Thymus (tissue), 11 donors: ENCODE results near the gene DEAF1. TPM values are rescaled to one million over a fixed set of nuclear protein-coding genes. Genes with fewer than 3 reads are reported as not detected.

Source experiments
- DNase-seq, 9 donors: peaks; one replicate each; pipeline ENCODE4 v3.0.0-alpha.2; 2013; ENCODE audit warnings: low spot score in 9 of 9, low read depth in 6 of 9, missing footprints in 1 of 9
- H3K27ac ChIP-seq, 2 donors: one replicate each; pipeline ENCODE4 v1.5.1; 2013; ENCODE audit warnings: control low read depth in 1 of 2, low read depth in 1 of 2, low read length in 1 of 2, mild to moderate bottlenecking in 1 of 2, moderate library complexity in 1 of 2
- H3K27me3 ChIP-seq, 2 donors: one replicate each; pipeline ENCODE4 v1.5.1; 2013; ENCODE audit warnings: low read length in 1 of 2; ENCODE audit not compliant: control insufficient read depth in 2 of 2, insufficient read depth in 1 of 2
- H3K36me3 ChIP-seq, 2 donors: one replicate each; pipeline ENCODE4 v1.5.1; 2013; ENCODE audit warnings: low read length in 1 of 2, mild to moderate bottlenecking in 1 of 2, moderate library complexity in 1 of 2; ENCODE audit not compliant: control insufficient read depth in 2 of 2, insufficient read depth in 2 of 2
- H3K4me1 ChIP-seq, 2 donors: one replicate each; pipeline ENCODE4 v1.5.1; 2013; ENCODE audit warnings: low read length in 2 of 2; ENCODE audit not compliant: control insufficient read depth in 2 of 2, insufficient read depth in 2 of 2
- H3K4me3 ChIP-seq, 2 donors: one replicate each; pipeline ENCODE4 v1.5.1; 2013; ENCODE audit warnings: low read length in 2 of 2, control low read depth in 1 of 2, mild to moderate bottlenecking in 1 of 2
- H3K9me3 ChIP-seq, 2 donors: one replicate each; pipeline ENCODE4 v1.5.1; 2013; ENCODE audit warnings: low read length in 1 of 2, mild to moderate bottlenecking in 1 of 2; ENCODE audit not compliant: control insufficient read depth in 2 of 2, insufficient read depth in 1 of 2
- WGBS: extraction: QIAGEN DNeasy Blood & Tissue Kit; methylation state at CpG from one replicate; pipeline ENCODE4 v1.1.7; 2013; 5-methylcytosine and 5-hydroxymethylcytosine counted together
- polyA plus RNA-seq: library from polyadenylated mRNA; stranded (reverse); fragments of 200-250 nt; gene quantifications from one replicate; pipeline ENCODE4 v1.2.3, GENCODE V29; 2013
- total RNA-seq: library from RNA; stranded (reverse); fragments of 120-200 nt; gene quantifications from one replicate; pipeline ENCODE4 v1.2.4, GENCODE V29; 2013
- donor health status: healthy.

Gene DEAF1
- total and polyA plus RNA-seq, 2 donors, result 20.7 to 27.2 TPM

DNA sequence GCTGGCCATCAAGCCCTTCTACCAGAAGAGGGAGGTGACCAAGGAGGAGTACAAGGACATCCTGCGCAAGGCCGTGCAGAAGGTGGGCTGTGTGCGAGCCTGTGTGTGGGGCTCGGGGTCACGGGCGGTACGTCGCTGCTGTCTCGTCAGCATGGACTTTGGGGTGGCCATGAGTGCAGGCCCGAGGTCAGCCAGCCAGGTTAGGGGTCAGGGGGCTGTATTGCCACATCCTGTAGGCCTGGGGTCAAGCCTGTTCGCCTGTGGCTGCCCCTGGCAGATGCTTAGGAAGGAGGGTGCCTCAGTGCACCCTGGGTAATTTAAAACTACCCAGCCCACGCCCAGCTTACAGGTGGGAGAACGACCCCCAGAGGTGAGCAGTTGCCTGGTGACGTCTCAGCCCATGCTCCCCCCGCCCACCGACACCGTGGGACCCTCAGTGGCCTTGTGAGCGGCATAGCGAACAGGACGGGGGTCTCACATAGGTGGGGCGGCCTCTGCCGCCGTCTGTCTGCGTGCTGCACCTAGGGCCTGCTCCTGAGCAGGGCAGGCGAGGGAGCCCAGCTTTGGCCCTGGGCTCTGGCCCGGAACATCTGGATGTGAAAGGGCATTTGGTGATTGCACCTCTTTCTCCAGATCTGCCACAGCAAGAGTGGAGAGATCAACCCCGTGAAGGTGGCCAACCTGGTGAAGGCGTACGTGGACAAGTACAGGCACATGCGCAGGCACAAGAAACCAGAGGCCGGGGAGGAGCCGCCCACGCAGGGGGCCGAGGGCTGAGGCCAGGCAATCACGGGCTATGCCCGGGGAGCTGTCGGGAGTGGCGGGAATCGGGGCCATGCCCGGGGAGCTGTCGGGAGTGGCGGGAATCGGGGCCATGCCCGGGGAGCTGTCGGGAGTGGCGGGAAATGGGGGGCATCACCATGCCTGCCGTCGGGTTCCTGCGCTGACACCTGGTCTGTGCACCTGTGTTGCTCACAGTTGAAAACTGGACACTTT is 83.7 kb downstream of the DEAF1 start:
- H3K36me3 ChIP-seq, result peaks cover 79% of the 10 kb centered on the region in 2 donors
- H3K4me3 ChIP-seq, result no peak overlapping the region
- no peak for DNase-seq
- peak overlapping the region in 1 of 2 donors; percentile 31 for H3K27ac ChIP-seq
- H3K9me3 ChIP-seq, result no peaks in the 10 kb centered on the region
- no peaks in the 10 kb centered on the region for H3K27me3 ChIP-seq
- 95% methylated on average over 49 of the region's 49 CpGs for WGBS
- H3K4me1 ChIP-seq, result peaks cover 9 to 24% of the 10 kb centered on the region in 2 donors

DNA sequence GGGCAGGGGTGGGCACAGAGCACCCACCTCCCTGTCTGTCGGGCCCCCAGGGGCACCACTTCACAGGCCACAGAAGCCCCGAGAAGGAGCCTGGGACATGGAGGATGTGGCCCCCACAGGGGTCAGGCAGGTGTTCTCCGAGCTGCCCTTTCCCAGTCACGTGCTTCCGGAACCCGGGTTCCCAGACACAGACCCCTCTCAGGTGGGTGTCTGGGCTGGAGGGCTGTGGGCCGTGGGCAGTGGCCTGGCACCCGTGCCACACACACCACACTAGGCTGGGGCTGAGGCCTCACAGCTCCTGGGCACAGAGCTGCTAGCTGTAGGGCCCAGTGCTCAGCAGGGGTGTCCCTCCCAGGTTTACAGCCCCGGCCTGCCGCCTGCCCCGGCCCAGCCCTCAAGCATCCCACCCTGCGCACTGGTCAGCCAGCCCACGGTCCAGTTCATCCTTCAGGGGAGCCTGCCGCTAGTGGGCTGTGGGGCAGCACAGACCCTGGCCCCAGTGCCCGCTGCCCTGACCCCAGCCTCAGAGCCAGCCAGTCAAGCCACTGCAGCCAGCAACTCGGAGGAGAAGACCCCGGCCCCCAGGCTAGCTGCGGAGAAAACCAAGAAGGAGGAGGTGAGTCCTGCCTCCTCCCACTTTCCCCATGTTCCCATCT is 84.7 kb downstream of the DEAF1 start:
- Histone ChIP-seq H3K4me1 (peaks cover 6 to 16% of the 10 kb centered on the region in 2 donors), H3K4me3 (no peak overlapping the region), H3K36me3 (peaks cover 89 to 90% of the 10 kb centered on the region in 2 donors), H3K27me3 (no peaks in the 10 kb centered on the region), H3K27ac (no peak overlapping the region), H3K9me3 (no peaks in the 10 kb centered on the region)
- WGBS, result over 99% methylated on average over 18 of the region's 18 CpGs
- no peak for DNase-seq

DNA sequence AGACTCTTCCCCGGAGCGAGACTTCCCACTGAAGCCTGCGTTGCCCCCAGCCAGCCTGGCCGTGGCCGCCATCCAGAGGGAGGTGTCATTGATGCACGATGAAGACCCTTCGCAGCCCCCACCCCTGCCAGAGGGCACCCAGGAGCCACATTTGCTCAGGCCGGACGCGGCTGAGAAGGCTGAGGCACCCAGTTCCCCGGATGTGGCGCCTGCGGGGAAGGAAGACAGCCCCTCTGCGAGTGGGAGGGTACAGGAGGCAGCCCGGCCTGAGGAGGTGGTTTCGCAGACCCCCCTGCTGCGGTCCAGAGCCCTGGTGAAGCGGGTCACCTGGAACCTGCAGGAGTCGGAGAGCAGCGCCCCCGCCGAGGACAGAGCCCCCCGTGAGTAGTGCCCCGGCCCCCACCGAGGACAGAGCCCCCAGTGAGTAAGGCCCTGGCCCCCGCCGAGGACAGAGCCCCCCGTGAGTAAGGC is 85.6 kb downstream of the DEAF1 start:
- Histone ChIP-seq H3K27ac (no peak overlapping the region), H3K4me3 (no peak overlapping the region), H3K9me3 (no peaks in the 10 kb centered on the region), H3K27me3 (no peaks in the 10 kb centered on the region), H3K4me1 (peaks cover 0 to 8% of the 10 kb centered on the region in 2 donors), H3K36me3 (peaks cover 94 to 95% of the 10 kb centered on the region in 2 donors)
- DNase-seq, result no peak
- whole genome bisulfite sequencing, result 97% methylated on average over 28 of the region's 28 CpGs

DNA sequence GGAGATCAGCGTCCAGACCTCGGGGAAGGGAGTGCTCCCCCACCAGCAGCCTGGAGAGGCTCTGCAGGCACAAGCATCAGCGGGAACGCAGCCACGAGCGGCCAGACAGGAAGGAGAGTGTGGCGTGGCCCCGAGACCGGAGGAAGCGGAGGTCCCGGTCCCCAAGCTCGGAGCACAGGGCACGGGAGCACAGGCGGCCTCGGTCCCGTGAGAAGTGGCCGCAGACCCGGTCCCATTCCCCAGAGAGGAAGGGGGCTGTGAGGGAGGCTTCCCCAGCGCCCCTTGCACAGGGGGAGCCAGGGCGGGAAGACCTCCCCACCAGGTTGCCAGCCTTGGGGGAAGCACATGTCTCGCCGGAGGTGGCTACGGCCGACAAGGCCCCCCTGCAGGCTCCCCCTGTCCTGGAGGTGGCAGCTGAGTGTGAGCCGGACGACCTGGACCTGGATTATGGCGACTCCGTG is 86.2 kb downstream of the DEAF1 start:
- Histone ChIP-seq H3K4me3 (no peak overlapping the region), H3K9me3 (no peaks in the 10 kb centered on the region), H3K36me3 (peaks cover 95 to 96% of the 10 kb centered on the region in 2 donors), H3K27me3 (no peaks in the 10 kb centered on the region), H3K27ac (no peak overlapping the region), H3K4me1 (peaks cover 0 to 3% of the 10 kb centered on the region in 2 donors)
- DNase-seq, result no peak
- 95% methylated on average over 28 of the region's 28 CpGs for WGBS

DNA sequence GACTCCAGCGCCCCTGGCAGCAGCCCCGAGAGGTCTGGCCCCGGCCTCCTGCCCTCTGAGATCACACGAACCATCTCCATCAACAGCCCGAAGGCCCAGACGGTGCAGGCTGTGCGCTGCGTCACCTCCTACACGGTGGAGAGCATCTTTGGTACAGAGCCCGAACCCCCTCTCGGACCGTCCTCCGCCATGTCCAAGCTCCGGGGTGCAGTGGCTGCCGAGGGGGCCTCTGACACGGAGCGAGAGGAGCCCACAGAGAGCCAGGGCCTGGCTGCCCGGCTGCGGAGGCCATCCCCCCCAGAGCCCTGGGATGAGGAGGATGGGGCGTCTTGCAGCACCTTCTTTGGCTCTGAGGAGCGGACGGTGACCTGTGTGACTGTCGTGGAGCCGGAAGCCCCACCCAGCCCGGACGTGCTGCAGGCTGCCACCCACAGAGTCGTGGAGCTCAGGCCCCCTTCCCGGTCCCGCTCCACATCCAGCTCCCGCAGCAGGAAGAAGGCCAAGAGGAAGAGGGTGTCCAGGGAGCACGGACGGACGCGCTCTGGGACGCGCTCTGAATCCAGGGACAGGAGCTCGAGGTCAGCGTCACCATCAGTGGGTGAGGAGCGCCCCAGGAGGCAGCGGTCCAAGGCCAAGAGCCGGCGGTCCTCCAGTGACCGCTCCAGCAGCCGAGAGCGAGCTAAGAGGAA is 86.9 kb downstream of the DEAF1 start:
- Histone ChIP-seq H3K9me3 (no peaks in the 10 kb centered on the region), H3K4me3 (no peak overlapping the region), H3K36me3 (peaks cover 97 to 100% of the 10 kb centered on the region in 2 donors), H3K27me3 (no peaks in the 10 kb centered on the region), H3K4me1 (no peaks in the 10 kb centered on the region), H3K27ac (no peak overlapping the region)
- WGBS, result 97% methylated on average over 45 of the region's 45 CpGs
- no peak for DNase-seq

DNA sequence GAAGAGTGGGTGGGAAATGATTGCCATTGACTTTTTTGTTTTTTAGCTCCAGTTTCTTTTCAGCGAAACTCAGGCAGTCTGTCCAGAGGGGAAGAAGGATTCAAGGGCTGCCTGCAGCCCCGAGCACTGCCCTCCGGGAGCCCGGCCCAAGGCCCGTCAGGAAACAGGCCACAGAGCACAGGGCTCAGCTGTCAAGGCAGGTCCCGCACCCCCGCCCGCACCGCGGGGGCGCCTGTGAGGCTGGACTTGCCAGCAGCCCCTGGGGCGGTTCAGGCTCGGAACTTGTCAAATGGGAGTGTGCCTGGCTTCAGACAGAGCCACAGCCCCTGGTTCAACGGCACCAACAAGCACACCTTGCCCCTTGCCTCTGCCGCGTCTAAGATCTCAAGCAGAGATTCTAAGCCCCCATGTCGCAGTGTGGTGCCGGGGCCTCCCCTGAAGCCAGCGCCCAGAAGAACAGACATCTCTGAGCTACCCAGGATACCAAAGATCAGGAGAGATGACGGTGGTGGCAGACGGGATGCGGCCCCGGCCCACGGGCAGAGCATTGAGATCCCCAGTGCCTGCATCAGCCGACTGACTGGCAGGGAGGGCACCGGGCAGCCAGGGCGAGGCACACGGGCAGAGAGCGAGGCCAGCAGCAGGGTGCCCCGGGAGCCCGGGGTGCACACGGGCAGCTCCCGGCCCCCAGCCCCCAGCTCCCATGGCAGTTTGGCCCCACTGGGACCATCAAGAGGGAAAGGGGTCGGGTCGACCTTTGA is 87.8 kb downstream of the DEAF1 start:
- no peaks in the 10 kb centered on the region for H3K9me3 ChIP-seq
- DNase-seq, result no peak
- H3K27me3 ChIP-seq, result no peaks in the 10 kb centered on the region
- H3K36me3 ChIP-seq, result peaks cover 91 to 100% of the 10 kb centered on the region in 2 donors
- H3K4me1 ChIP-seq, result no peaks in the 10 kb centered on the region
- H3K27ac ChIP-seq, result no peak overlapping the region
- WGBS, result 97% methylated on average over 35 of the region's 35 CpGs
- H3K4me3 ChIP-seq, result no peak overlapping the region

DNA sequence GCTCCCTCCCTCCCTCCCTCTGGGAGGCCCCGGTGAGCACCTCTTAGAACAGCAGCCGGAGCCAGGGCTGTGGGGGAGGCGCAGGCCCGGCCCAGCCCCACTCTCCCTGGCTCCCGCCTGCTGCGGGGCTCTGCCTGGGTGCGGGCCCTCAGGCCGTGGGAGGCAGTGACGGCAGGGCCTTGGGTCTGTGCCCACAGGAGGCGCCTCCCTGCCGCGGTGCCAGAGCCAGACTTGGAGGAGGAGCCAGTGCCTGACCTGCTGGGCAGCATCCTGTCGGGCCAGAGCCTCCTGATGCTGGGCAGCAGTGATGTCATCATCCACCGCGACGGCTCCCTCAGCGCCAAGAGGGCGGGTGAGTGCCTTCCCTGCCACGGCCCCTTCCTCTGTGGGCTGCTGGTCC is 88.8 kb downstream of the DEAF1 start:
- no peak overlapping the region for H3K27ac ChIP-seq
- DNase-seq, result no peak
- no peaks in the 10 kb centered on the region for H3K27me3 ChIP-seq
- no peaks in the 10 kb centered on the region for H3K4me1 ChIP-seq
- H3K9me3 ChIP-seq, result no peaks in the 10 kb centered on the region
- peaks cover 93 to 100% of the 10 kb centered on the region in 2 donors for H3K36me3 ChIP-seq
- H3K4me3 ChIP-seq, result no peak overlapping the region
- 97% methylated on average over 19 of the region's 19 CpGs for WGBS

DNA sequence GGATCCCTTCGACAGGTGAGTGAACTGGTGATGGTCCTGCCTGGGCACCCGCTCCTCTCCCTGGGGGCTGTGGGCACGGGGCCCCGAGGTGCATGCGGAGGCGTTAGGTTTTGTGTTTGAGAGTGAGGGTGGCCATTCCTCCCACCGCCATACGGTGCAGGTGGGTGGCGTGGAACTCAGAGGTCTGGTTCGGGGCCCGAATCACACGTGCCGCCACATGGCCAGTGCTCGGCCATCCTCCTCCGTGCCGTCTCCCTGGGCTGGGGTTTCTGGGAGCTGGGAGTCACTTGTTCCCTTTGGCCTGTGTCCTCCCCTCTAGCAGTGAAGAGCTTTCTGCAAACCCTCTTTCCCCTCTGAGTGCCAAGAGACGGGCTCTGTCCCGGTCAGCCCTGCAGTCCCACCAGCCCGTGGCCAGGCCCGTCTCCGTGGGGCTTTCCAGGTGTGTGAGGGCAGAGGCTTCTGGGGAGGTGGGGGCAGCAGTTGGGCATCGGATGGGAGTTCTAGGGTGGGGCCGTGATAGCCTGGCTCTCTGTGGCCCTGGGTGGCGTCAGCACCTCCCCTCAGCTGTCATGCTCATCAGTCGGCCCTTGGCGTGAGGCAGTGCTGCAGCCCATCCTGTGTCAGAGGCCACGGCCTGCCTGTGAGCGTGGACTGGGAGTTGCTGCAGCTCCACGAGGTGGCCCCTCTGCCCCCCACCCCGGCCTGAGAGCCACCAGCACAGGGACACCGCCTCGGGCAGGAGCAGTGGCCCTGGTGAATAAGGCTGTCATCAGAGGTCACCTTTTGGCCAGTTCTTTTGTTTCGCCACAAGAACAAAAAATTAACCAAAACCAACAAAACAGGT is 89.5 kb downstream of the DEAF1 start:
- 98% methylated on average over 33 of the region's 33 CpGs for WGBS
- Histone ChIP-seq H3K36me3 (peaks cover 89 to 92% of the 10 kb centered on the region in 2 donors), H3K27ac (no peak overlapping the region)

More for the DNA sequence above, 89.5 kb downstream of the DEAF1 start:
- no peak overlapping the region for H3K4me3 ChIP-seq
- no peaks in the 10 kb centered on the region for H3K4me1 ChIP-seq
- no peaks in the 10 kb centered on the region for H3K27me3 ChIP-seq
- no peaks in the 10 kb centered on the region for H3K9me3 ChIP-seq
- DNase-seq, result no peak
